Testis (tissue), 3 donors: Measurements from ENCODE around the gene OPTN. TPM values are rescaled to one million over a fixed set of nuclear protein-coding genes. Genes with fewer than 3 reads are reported as not detected.
"Not testable (repeated sequence)": the region's sequence is repeated elsewhere in the genome, so short reads cannot be mapped to it uniquely, and the experiment has no call there.

ENCODE experiments used
- DNase-seq: peaks from one replicate; pipeline ENCODE4 v3.0.0-alpha.2; 2019
- H3K27ac ChIP-seq, 2 donors: fragments of 200-600 bp; sonication (generic); one replicate each; pipeline ENCODE4 v1.5.1; 2019
- H3K27me3 ChIP-seq: fragments of 200-600 bp; sonication (generic); one replicate; pipeline ENCODE4 v1.5.1; 2019
- H3K36me3 ChIP-seq: fragments of 200-600 bp; sonication (generic); one replicate; pipeline ENCODE4 v1.5.1; 2017; ENCODE audit warnings: low read depth; ENCODE audit errors: missing control alignments
- H3K4me1 ChIP-seq: fragments of 200-600 bp; sonication (generic); one replicate; pipeline ENCODE4 v1.5.1; 2019
- H3K4me3 ChIP-seq, 2 donors: fragments of 200-600 bp; sonication (generic); one replicate each; pipeline ENCODE4 v1.5.1; 2017 to 2019
- H3K9me3 ChIP-seq: fragments of 200-600 bp; sonication (generic); one replicate; pipeline ENCODE4 v1.5.1; 2017
- POLR2A ChIP-seq: fragments of 450-650 bp; IDR thresholded peaks from one replicate; pipeline ENCODE4 v1.6.1; 2017; ENCODE audit warnings: antibody characterized with exemption, mild to moderate bottlenecking, moderate library complexity
- WGBS, 2 donors: methylation state at CpG; one replicate each; pipeline ENCODE4 v1.1.5; 2018; 5-methylcytosine and 5-hydroxymethylcytosine counted together
- intact Hi-C: fragments of 100-400 bp; cut with DNase I; formaldehyde crosslinking; loops from one replicate; pipeline ENCODE4 v1.15.1; 2023; ENCODE audit warnings: low total_unique reads
- polyA plus RNA-seq: library from polyadenylated mRNA; stranded (reverse); fragments of 350-450 nt; fragmentation: Illumina TruSeq; extraction: RNeasy Lipid Tissue Mini Kit (QIAGEN cat#74804); gene quantifications from one replicate; pipeline ENCODE4 v1.2.3, GENCODE V29; 2014; ENCODE audit warnings: low read depth, low replicate concordance; ENCODE audit not compliant: insufficient read depth
- total RNA-seq, 2 donors: library from RNA; depleted of rRNA; stranded (reverse); fragments of >200 nt; gene quantifications; one replicate each; pipeline ENCODE4 v1.2.3, GENCODE V29; 2016
- TF ChIP-seq, protein P1 (sequence below), 3 experiments: fragments of 450-650 bp in 2 of 3; fragments of 200-600 bp in 1 of 3; sonication (generic) in 1 of 3; IDR thresholded peaks; one replicate each; pipeline ENCODE4 v1.5.1; 2016 to 2019; ENCODE audit warnings: antibody characterized with exemption in 3 of 3, mild to moderate bottlenecking in 2 of 3, moderate library complexity in 1 of 3

The OPTN gene
- total and polyA plus RNA-seq, 3 donors from 2014 or later, result 87.5 to 130 (median 109) TPM

DNA sequence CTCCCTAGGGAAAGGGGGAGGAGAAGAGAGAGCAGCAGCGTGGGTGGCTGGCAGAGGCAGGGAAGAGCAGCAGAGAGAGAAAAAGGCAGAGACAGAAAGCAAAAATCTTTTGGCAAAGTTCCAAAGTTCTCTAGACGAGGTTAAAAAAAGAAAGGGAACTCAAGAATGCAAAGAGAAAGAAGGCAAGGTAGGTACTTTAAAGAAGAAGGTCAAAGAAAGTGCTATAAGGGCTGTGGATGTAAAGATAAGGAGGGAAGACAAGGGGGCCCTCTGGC lies 20.2 kb upstream of the OPTN start:
- Histone ChIP-seq H3K27me3 (no peaks in the 10 kb centered on the region), H3K4me1 (no peaks in the 10 kb centered on the region), H3K9me3 (no peaks in the 10 kb centered on the region), H3K36me3 (no peaks in the 10 kb centered on the region), H3K27ac (no peak overlapping the region), H3K4me3 (no peak overlapping the region)
- TF ChIP-seq, protein P1, sequence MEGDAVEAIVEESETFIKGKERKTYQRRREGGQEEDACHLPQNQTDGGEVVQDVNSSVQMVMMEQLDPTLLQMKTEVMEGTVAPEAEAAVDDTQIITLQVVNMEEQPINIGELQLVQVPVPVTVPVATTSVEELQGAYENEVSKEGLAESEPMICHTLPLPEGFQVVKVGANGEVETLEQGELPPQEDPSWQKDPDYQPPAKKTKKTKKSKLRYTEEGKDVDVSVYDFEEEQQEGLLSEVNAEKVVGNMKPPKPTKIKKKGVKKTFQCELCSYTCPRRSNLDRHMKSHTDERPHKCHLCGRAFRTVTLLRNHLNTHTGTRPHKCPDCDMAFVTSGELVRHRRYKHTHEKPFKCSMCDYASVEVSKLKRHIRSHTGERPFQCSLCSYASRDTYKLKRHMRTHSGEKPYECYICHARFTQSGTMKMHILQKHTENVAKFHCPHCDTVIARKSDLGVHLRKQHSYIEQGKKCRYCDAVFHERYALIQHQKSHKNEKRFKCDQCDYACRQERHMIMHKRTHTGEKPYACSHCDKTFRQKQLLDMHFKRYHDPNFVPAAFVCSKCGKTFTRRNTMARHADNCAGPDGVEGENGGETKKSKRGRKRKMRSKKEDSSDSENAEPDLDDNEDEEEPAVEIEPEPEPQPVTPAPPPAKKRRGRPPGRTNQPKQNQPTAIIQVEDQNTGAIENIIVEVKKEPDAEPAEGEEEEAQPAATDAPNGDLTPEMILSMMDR (IDR thresholded peaks at IDR 0.05), result no peak
- no peak for TF ChIP-seq POLR2A
- intact Hi-C loops, result loop anchor here (10.0 kb wide), 1 partner anchor 365 kb away; no protein-coding TSS in a partner anchor
- no peak for DNase-seq
- 31 to 35% methylated on average over 2 of the region's 2 CpGs for WGBS, 2 donors

DNA sequence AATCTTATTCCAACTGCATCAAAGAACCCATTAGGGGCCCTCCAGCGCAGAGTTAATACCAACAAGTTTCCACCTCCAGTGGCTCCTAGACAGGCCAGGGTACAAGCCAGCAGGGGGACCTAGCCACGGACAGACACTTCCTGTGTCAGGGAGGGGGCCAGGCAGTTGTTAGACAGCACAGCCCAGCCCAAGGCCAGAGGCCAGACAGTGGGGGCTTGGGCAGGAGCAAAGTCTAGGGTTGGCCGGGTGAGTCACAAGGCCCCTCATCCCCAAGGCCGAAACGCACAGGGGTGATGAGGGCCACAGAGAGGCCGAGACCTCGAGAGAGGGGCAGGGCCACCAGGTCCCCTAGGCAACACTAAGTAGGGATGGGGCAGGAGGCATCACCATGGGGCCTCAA lies 19.3 kb upstream of the OPTN start:
- 77 to 78% methylated on average over 7 of the region's 7 CpGs for WGBS, 2 donors
- Histone ChIP-seq H3K4me1 (no peaks in the 10 kb centered on the region), H3K27me3 (no peaks in the 10 kb centered on the region), H3K4me3 (no peak overlapping the region), H3K27ac (no peak overlapping the region), H3K36me3 (no peaks in the 10 kb centered on the region), H3K9me3 (no peaks in the 10 kb centered on the region)
- TF ChIP-seq, protein P1 (IDR thresholded peaks at IDR 0.05), result no peak
- TF ChIP-seq POLR2A, result no peak
- DNase-seq, result no peak
- intact Hi-C loops, result no loop called here

DNA sequence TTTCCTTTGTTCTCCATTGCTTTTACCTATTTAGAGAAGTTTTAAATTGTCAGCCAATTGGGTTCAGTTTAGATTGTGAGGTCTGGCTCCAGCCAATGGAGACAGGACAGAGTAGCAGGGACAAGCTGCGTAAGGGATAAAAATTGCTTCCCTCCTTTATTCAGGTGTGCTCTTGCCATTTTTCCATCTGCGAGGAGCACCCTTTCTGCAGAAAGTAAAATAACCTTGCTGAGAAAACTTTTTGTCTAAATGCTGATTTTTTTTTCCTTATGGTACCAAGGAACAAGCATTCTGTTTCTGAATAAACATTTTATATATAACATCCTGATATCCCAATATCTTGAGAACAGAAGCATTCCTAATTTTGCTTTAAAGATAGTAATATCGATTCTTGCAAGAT lies 16.3 kb upstream of the OPTN start:
- DNase-seq, H3K4me1 ChIP-seq, H3K27ac ChIP-seq, H3K36me3 ChIP-seq, H3K27me3 ChIP-seq, intact Hi-C loops, H3K9me3 ChIP-seq, H3K4me3 ChIP-seq: not testable (repeated sequence)
- WGBS, 2 donors, result 94 to 95% methylated on average over 3 of the region's 3 CpGs

DNA sequence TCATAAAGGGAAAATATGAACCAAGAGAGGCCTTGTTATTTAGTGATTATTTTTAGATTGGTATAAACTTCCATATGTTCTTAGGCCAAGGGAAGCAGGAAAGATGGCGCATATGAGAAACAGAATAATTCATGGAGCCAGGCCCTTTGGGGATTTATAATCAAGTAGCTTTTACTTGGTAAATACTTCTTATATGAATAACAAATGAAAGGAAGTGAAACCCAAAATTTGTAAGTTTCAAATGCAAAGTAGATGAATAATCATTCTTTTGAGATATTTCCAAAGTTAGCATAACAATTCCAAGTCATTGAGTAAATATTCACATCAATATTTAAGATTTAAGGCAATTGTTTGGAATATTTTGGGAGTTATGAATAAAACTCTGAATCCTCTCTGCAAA lies 13.9 kb upstream of the OPTN start:
- Histone ChIP-seq H3K27ac (no peak overlapping the region), H3K4me1 (no peaks in the 10 kb centered on the region), H3K27me3 (no peaks in the 10 kb centered on the region), H3K36me3 (no peaks in the 10 kb centered on the region), H3K9me3 (no peaks in the 10 kb centered on the region), H3K4me3 (no peak overlapping the region)
- intact Hi-C loops, result no loop called here
- no peak for TF ChIP-seq POLR2A
- TF ChIP-seq, protein P1 (IDR thresholded peaks at IDR 0.05), result no peak
- 88 to 95% methylated on average over 1 of the region's 1 CpG for WGBS, 2 donors
- no peak for DNase-seq

DNA sequence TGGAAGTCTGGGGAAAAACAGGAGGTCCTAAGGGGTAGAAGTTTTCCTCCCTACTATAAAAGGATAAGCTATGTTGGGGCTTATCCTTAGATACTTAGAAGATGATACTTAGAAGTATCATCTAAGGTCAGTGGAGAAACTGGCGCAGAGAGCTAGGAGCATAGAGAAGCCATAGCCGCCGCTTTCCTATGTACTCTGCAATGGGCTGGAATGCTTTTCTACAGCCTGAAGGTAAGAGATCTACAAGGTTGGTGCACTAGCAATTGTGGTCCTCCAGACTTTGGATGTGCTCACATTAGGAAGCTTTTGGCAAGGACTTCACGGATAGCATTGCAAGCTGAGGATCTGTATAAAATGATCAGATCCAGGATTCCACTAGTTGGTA lies 12.4 kb upstream of the OPTN start:
- no peaks in the 10 kb centered on the region for H3K36me3 ChIP-seq
- peaks cover 6% of the 10 kb centered on the region for H3K4me1 ChIP-seq
- no peak for TF ChIP-seq POLR2A
- TF ChIP-seq, protein P1 (IDR thresholded peaks at IDR 0.05), result no peak
- no peak overlapping the region for H3K27ac ChIP-seq
- no peak overlapping the region for H3K4me3 ChIP-seq
- no peak for DNase-seq
- 94 to 96% methylated on average over 4 of the region's 4 CpGs for WGBS, 2 donors
- no peaks in the 10 kb centered on the region for H3K27me3 ChIP-seq
- no peaks in the 10 kb centered on the region for H3K9me3 ChIP-seq
- intact Hi-C loops, result no loop called here
